ENCODE measurements around the gene GLRX. TPM values are rescaled to one million over a fixed set of nuclear protein-coding genes. Genes with fewer than 3 reads are reported as not detected.

GLRX gene
- polyA plus RNA-seq, 1 experiment = 295 TPM

GRCh38 chr5:95825495-95825894, 3.0 kb upstream of the GLRX start:
- CTCF ChIA-PET = interaction anchor here (1.1 kb wide), 1 partner anchor 21 kb away, joined by 3 read pairs; no protein-coding TSS in a partner anchor

GRCh38 chr5:95824747-95825146, 2.2 kb upstream of the GLRX start:
- no peak for TF ChIP-seq CTCF (IDR thresholded peaks at IDR 0.05; ENCODE audit: insufficient read depth, low read depth, low read length)
- ChIA-PET POLR2A (interaction anchor here (0.6 kb wide), 1 partner anchor 10 kb away, joined by 7 read pairs; no protein-coding TSS in a partner anchor), CTCF (interaction anchor here (1.1 kb wide), 1 partner anchor 22 kb away, joined by 3 read pairs; no protein-coding TSS in a partner anchor)
- Histone ChIP-seq H3K27me3 (ENCODE audit: control insufficient read depth, insufficient read depth, low read length) (no peaks in the 10 kb centered on the region), H3K4me3 (ENCODE audit: low read depth, low read length) (no peak overlapping the region), H3K36me3 (ENCODE audit: control insufficient read depth, insufficient read depth, low read length) (no peaks in the 10 kb centered on the region)
- DNase-seq (ENCODE audit: low read depth) = no peak

More at GRCh38 chr5:95825495-95825894, 3.0 kb upstream of the GLRX start:
- no peak for DNase-seq (ENCODE audit: low read depth)
- no peak for TF ChIP-seq CTCF (IDR thresholded peaks at IDR 0.05; ENCODE audit: insufficient read depth, low read depth, low read length)
- no peaks in the 10 kb centered on the region for H3K36me3 ChIP-seq (ENCODE audit: control insufficient read depth, insufficient read depth, low read length)
- POLR2A ChIA-PET = no interaction called here
- H3K4me3 ChIP-seq (ENCODE audit: low read depth, low read length) = no peak overlapping the region
- no peaks in the 10 kb centered on the region for H3K27me3 ChIP-seq (ENCODE audit: control insufficient read depth, insufficient read depth, low read length)

GRCh38 chr5:95823738-95824609, 1.4 kb upstream of the GLRX start:
- CTCF ChIA-PET = interaction anchor here (0.6 to 3.2 kb wide), 7 partner anchors 11 to 241 kb away, joined by 3 to 18 read pairs (median 4); no protein-coding TSS in a partner anchor

GRCh38 chr5:95823218-95823737, 752 bp upstream of the GLRX start:
- no peak for DNase-seq (ENCODE audit: low read depth)
- Histone ChIP-seq H3K36me3 (ENCODE audit: control insufficient read depth, insufficient read depth, low read length) (no peaks in the 10 kb centered on the region), H3K4me3 (ENCODE audit: low read depth, low read length) (peak overlapping the region; percentile 62), H3K27me3 (ENCODE audit: control insufficient read depth, insufficient read depth, low read length) (no peaks in the 10 kb centered on the region)
- CTCF ChIA-PET = interaction anchor here (0.6 to 3.2 kb wide), 10 partner anchors 11 to 985 kb away, joined by 3 to 18 read pairs (median 3); partner anchors contain the start of gene ERAP1
- POLR2A ChIA-PET = interaction anchor here (0.6 to 1.5 kb wide), 11 partner anchors 11 to 420 kb away, joined by 3 to 6 read pairs (median 3); no protein-coding TSS in a partner anchor
- TF ChIP-seq CTCF (IDR thresholded peaks at IDR 0.05; ENCODE audit: insufficient read depth, low read depth, low read length) = no peak; the same call in 1 of the 2 replicates

More at GRCh38 chr5:95823738-95824609, 1.4 kb upstream of the GLRX start:
- Histone ChIP-seq H3K27me3 (ENCODE audit: control insufficient read depth, insufficient read depth, low read length) (no peaks in the 10 kb centered on the region), H3K36me3 (ENCODE audit: control insufficient read depth, insufficient read depth, low read length) (no peaks in the 10 kb centered on the region), H3K4me3 (ENCODE audit: low read depth, low read length) (no peak overlapping the region)
- TF ChIP-seq CTCF (IDR thresholded peaks at IDR 0.05; ENCODE audit: insufficient read depth, low read depth, low read length) = peak; percentile 35; the same call in 1 of the 2 replicates
- POLR2A ChIA-PET = interaction anchor here (0.7 to 1.5 kb wide), 4 partner anchors 11 to 37 kb away, joined by 3 to 6 read pairs (median 3); no protein-coding TSS in a partner anchor
- DNase-seq (ENCODE audit: low read depth) = peak; percentile 89
